Small intestine (tissue), 7 donors: ENCODE measurements around the gene ANKRD1. TPM values are rescaled to one million over a fixed set of nuclear protein-coding genes. Genes with fewer than 3 reads are reported as not detected.
A peak's percentile ranks its signal among the peaks of the same experiment; 100 is the strongest.

ENCODE experiments used
- DNase-seq, 2 donors: peaks; one replicate each; pipeline versions ENCODE4 v3.0.0 to v3.0.0-alpha.2; 2013
- FAIRE-seq: peaks from 2 replicates; lab custom pipeline; 2012; peaks lifted over from hg19 to GRCh38; lab: Jason Lieb, UNC
- H3K27ac ChIP-seq, 3 donors: one replicate each; pipeline ENCODE4 v1.5.1; 2013; ENCODE audit warnings: low read length in 2 of 3, mild to moderate bottlenecking in 2 of 3, control low read depth in 1 of 3, inconsistent platforms in 1 of 3, low read depth in 1 of 3, moderate library complexity in 1 of 3
- H3K27me3 ChIP-seq, 3 donors: one replicate each; pipeline ENCODE4 v1.6.1; 2013; ENCODE audit warnings: low read length in 3 of 3, inconsistent platforms in 1 of 3; ENCODE audit not compliant: control insufficient read depth in 3 of 3, insufficient read depth in 3 of 3
- H3K36me3 ChIP-seq, 3 donors: one replicate each; pipeline ENCODE4 v1.6.1; 2013; ENCODE audit warnings: low read length in 3 of 3, inconsistent platforms in 1 of 3, low read depth in 1 of 3, mild to moderate bottlenecking in 1 of 3, moderate library complexity in 1 of 3; ENCODE audit not compliant: control insufficient read depth in 3 of 3, insufficient read depth in 2 of 3
- H3K4me1 ChIP-seq, 3 donors: one replicate each; pipeline ENCODE4 v1.6.1; 2013; ENCODE audit warnings: low read length in 2 of 3, inconsistent platforms in 1 of 3, low read depth in 1 of 3, mild to moderate bottlenecking in 1 of 3, moderate library complexity in 1 of 3; ENCODE audit not compliant: control insufficient read depth in 3 of 3, insufficient read depth in 2 of 3
- H3K4me3 ChIP-seq, 3 donors: one replicate each; pipeline ENCODE4 v1.5.1; 2013; ENCODE audit warnings: low read length in 3 of 3, control low read depth in 1 of 3, inconsistent platforms in 1 of 3, low read depth in 1 of 3, mild to moderate bottlenecking in 1 of 3, moderate library complexity in 1 of 3
- H3K9me3 ChIP-seq, 2 donors: one replicate each; pipeline ENCODE4 v1.6.1; 2013; ENCODE audit warnings: low read depth in 1 of 2, low read length in 1 of 2; ENCODE audit not compliant: control insufficient read depth in 2 of 2, insufficient read depth in 1 of 2
- WGBS, 3 donors: extraction: QIAGEN DNeasy Blood & Tissue Kit; methylation state at CpG; one replicate each; pipeline ENCODE4 v1.1.7; 2013; 5-methylcytosine and 5-hydroxymethylcytosine counted together
- polyA plus RNA-seq, 4 donors: library from polyadenylated mRNA; stranded (reverse) in 3 of 4; unstranded in 1 of 4; fragments of 200-250 nt in 3 of 4; fragments of 120-200 nt in 1 of 4; gene quantifications; one replicate each; pipeline versions ENCODE4 v1.2.1 to v1.2.3, GENCODE V29; 2013
- donor health status: healthy with polysubstance abuse.
- donor health status: control.
- donor health status: control.
- donor health status: Bipolar disorder and iron deficiency.
- donor health status: healthy.

ANKRD1 gene
- polyA plus RNA-seq, 4 donors: 0.12 to 66.7 (median 2.5) TPM

GRCh38 chr10:90871766-90872647 lies 48.9 kb downstream of the ANKRD1 start, which contains the start of gene RPP30:
Gene RPP30 (plus strand): TSS chr10:90871974. CDS start chr10:90871987, 13 bp downstream.
- 0 to 1% (median 0%) methylated on average over 43 of the region's 43 CpGs for WGBS, 3 donors
- H3K36me3 ChIP-seq: peaks cover 2 to 4% (median 2%) of the 10 kb centered on the region in 3 donors
- no peak for FAIRE-seq
- no peaks in the 10 kb centered on the region for H3K4me1 ChIP-seq
- peak within 1 kb of the TSS; percentile 75 to 93 (median 86) for H3K4me3 ChIP-seq
- peaks cover 0 to 6% (median 1%) of the 10 kb centered on the region in 3 donors for H3K27me3 ChIP-seq
- H3K27ac ChIP-seq: peak within 1 kb of the TSS in 2 of 3 donors; percentile 67 to 82
- peak; percentile 80 to 92 for DNase-seq
- H3K9me3 ChIP-seq: no peaks in the 10 kb centered on the region

DNA sequence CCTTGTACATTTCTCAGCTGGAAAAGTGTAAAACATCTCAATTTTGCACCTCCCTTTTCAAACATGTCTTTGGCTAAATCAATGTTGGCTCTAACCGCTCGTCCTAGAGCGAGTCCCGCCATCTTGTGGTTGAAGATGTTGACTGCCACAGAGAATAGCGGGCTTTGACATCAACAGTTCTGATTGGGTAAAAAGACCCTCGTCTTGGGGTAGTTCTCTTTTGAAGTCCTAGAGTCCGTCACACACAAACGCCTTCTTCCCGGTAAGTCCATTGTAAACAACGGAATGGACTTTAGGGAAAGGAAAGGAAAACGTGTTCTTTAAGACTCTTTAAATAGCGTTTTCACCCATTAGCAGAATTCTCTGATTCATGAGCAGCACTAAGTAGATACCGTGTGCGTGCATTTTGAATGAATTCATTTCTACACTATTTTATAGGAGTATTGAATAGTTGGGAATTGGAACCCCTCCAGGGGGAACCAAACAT lies 49.6 kb downstream of the ANKRD1 start:
- Histone ChIP-seq H3K9me3 (no peaks in the 10 kb centered on the region), H3K27me3 (peaks cover 0 to 9% (median 3%) of the 10 kb centered on the region in 3 donors), H3K4me1 (no peaks in the 10 kb centered on the region), H3K36me3 (no peaks in the 10 kb centered on the region), H3K4me3 (peak overlapping the region; percentile 75 to 93 (median 86)), H3K27ac (peak overlapping the region in 1 of 3 donors; percentile 67)
- DNase-seq (peak; percentile 31 to 49), FAIRE-seq (no peak)
- WGBS, 3 donors: 2 to 4% (median 3%) methylated on average over 14 of the region's 14 CpGs

GRCh38 chr10:90866050-90866598 lies 54.8 kb downstream of the ANKRD1 start:
- H3K27ac ChIP-seq: no peak overlapping the region
- no peaks in the 10 kb centered on the region for H3K4me1 ChIP-seq
- no peak overlapping the region for H3K4me3 ChIP-seq
- no peak for DNase-seq
- no peaks in the 10 kb centered on the region for H3K36me3 ChIP-seq
- no peaks in the 10 kb centered on the region for H3K9me3 ChIP-seq
- FAIRE-seq: no peak
- WGBS, 3 donors: 86 to 91% (median 87%) methylated on average over 4 of the region's 4 CpGs
- peaks cover 0 to 22% (median 4%) of the 10 kb centered on the region in 3 donors for H3K27me3 ChIP-seq

DNA sequence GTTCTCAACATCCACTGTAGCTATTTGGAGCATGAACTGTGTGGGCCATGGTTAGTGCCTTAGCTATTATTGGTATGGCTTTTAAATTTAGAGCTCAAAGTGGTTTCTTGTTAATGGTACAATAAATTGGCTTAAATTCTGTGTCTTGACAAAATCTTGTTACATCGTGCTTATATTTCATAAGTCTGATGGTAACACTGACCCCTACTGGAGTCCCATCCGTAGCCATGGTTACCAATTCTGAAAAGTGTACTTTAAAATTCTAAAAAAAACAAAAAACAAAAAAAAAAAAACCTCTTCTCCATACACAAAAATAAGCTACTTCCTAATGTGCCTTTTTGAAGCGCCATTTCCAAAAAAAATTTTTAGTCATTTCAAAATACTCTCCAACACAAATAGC lies 55.5 kb downstream of the ANKRD1 start:
- Histone ChIP-seq H3K36me3 (no peaks in the 10 kb centered on the region), H3K9me3 (no peaks in the 10 kb centered on the region), H3K27ac (no peak overlapping the region), H3K4me3 (no peak overlapping the region), H3K4me1 (no peaks in the 10 kb centered on the region), H3K27me3 (peaks cover 0 to 25% (median 4%) of the 10 kb centered on the region in 3 donors)
- no peak for FAIRE-seq
- no peak for DNase-seq
- WGBS, 3 donors: 31 to 43% (median 40%) methylated on average over 3 of the region's 3 CpGs

- Histone ChIP-seq H3K36me3 (no peaks in the 10 kb centered on the region), H3K4me3 (no peak overlapping the region), H3K4me1 (no peaks in the 10 kb centered on the region), H3K27me3 (peaks cover 0 to 35% (median 4%) of the 10 kb centered on the region in 3 donors), H3K9me3 (no peaks in the 10 kb centered on the region), H3K27ac (no peak overlapping the region)
- DNase-seq (peak in 1 of 2 donors; percentile 7), FAIRE-seq (no peak)
- WGBS, 3 donors: 24 to 35% (median 29%) methylated on average over 2 of the region's 2 CpGs
These were observed 57.9 kb downstream of the ANKRD1 start for GRCh38 chr10:90862908-90863514.

Other genes starting within 250 kb of the ANKRD1 start
- gene HTR7, start 63.0 kb downstream of the ANKRD1 start, polyA plus RNA-seq: under 1 TPM in 2 of 4 donors, not detected in 2; 0.70 to 0.90 TPM
- 10 to 100 TPM; 18.4 to 32.9 (median 24.1) TPM for gene RPP30, start 49.1 kb downstream of the ANKRD1 start, polyA plus RNA-seq